ENCODE results near the gene S100A10. TPM values are rescaled to one million over a fixed set of nuclear protein-coding genes. Genes with fewer than 3 reads are reported as not detected.
A peak's percentile ranks its signal among the peaks of the same experiment; 100 is the strongest.

Gene S100A10
- total RNA-seq, 4 donors from 2014 or later, result 127 to 351 (median 161) TPM

DNA sequence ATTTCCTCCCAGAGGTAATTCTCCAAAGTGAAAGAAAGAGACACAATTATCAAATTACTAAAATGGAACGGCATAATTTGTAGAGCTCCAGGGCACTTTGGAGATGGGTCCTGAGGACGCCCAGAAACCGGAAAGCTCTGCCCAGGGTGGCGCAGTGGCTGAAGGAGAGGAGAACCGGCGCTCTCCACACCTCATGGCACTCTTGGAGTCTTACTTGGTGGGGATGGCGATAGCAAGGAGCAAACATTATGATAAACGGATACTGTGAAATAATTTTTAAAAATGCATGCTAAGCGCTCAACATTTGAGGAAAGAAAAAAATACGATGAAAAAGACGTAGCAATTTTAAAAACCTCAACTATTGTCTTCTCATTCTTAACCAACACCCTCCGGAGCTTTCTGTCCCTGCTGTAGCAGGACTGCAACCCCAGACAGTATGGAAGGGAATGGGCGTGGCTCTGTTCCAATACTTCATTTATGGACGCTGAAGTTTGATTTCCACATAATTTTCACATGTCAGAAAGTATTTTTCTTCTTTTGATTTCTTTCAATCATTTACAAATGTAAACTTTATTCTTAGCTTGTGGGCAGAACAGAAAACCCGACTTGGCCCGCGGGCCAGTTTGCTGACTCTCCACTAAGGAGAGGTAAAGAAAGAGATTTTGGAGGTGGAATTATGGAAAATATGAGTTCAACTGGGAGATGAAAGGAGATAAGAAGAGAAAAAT, 42.0 kb upstream of the S100A10 start:
- ATAC-seq (ENCODE audit: low FRiP score), result no peak
- DNase-seq (ENCODE audit: low spot score), result no peak
- TF ChIP-seq CTCF (IDR thresholded peaks at IDR 0.05), result no peak

DNA sequence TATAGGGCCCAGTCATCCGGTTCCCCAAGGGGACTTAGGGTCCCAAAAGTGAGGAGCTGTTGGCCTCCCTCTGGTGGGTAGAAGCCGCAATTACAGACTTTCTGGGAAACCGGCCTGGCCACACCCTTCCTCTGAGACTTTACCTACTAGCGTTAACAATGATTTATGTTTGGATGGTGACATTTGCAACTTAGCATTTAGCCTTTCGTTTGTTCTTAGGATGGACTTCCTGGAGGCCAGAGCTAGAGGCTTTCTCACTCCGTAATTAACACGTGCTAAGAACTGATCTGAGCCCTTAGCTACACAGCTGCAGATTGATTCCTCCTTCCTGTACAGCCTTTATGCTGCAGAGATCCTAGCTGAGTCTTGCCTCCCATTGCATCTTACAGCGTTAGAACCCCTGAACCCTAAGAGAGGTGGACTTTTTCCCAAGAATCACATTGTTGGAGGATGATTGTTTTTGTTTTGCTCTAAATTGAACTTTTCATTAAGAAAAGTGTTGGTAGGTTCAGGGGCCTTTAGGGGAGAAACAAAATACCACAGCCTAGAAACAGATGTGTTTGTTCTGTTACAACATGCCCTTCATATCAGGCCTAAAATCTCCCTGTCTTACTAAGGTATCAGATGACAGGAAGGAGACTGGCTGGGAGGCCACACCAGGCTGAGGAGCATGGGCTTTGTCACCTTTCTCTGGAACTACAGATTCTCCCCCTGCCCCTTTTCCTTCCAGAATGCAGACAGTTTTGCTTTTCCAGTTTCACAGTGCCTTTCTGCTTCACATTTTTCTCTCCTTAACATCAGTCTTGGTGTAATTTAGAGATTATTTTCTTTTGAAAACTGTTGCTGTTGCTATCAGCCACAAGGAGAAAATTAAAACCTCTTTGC, 41.2 kb upstream of the S100A10 start:
- peak in 1 of 3 donors; percentile 37 for TF ChIP-seq CTCF (IDR thresholded peaks at IDR 0.05)
- DNase-seq (ENCODE audit: low spot score), result no peak
- peak; percentile 39 for ATAC-seq (ENCODE audit: low FRiP score)

DNA sequence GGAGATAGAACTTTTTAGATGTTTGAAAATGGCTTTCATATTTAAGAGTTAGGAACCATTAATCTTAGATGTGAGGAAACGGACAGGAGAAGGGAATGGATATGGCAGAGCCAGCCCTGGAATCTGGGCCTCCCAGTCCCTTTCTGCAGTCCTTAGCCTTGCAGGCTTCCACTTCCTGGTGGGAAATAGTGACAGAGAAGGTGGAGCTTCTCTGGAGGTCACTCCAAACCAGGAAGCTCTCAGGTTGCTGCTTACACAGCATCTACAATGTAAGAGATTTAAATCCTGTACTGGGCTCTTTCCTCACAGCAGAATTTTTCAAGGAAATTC, 40.6 kb upstream of the S100A10 start:
- ATAC-seq (ENCODE audit: low FRiP score) (no peak), DNase-seq (ENCODE audit: low spot score) (no peak)
- no peak for TF ChIP-seq CTCF (IDR thresholded peaks at IDR 0.05)

GRCh38 chr1:152029929-152030211, 36.2 kb upstream of the S100A10 start:
- DNase-seq (ENCODE audit: low spot score) (no peak), ATAC-seq (ENCODE audit: low FRiP score) (no peak)
- TF ChIP-seq CTCF (IDR thresholded peaks at IDR 0.05), result no peak

DNA sequence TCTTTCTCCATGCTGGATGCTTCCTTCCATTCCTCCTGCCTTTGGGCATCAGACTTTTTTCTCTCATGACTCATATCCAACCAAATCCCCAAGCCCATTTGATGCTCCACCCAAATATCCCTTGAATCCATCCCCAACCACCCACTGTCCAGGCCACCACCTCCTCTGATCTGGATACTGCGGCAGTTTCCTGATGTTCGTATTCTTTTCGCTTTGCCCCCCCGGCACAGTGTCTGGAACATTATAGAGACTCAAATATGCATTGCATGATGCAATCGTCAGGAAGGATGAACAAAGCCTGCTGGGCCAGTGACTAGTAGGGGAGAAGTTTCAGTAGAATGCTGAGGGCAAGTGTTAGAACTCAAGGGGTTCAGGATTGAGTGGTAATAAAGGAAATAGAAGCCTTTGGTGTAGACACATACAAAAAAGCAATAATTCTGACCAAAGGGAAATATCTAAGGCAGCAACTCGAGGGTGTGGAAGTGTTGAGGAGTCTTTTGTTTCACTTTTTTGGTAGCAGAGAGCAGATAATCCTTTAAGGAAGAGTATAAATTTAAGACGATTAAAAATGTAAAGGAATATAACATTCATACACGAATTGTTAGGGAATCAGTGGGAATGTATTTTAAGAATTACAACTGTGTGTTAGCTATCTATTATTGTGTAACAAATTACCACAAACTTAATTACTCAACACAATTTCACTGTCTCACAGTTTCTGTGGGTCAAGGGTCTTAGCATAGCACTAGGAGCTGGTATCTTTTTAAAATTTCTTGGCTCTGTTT, 35.7 kb upstream of the S100A10 start:
- no peak for TF ChIP-seq CTCF (IDR thresholded peaks at IDR 0.05)
- DNase-seq (ENCODE audit: low spot score), result no peak
- ATAC-seq (ENCODE audit: low FRiP score), result peak; percentile 42

GRCh38 chr1:152026895-152027294, 33.2 kb upstream of the S100A10 start:
- no peak for DNase-seq (ENCODE audit: low spot score)
- TF ChIP-seq CTCF (IDR thresholded peaks at IDR 0.05), result no peak
- ATAC-seq (ENCODE audit: low FRiP score), result no peak
